Breast epithelium (tissue), 4 donors: Measurements from ENCODE around the gene LRG1. TPM values are rescaled to one million over a fixed set of nuclear protein-coding genes. Genes with fewer than 3 reads are reported as not detected.
A peak's percentile ranks its signal among the peaks of the same experiment; 100 is the strongest.

ENCODE experiments used
- DNase-seq, 2 donors: peaks; one replicate each; pipeline ENCODE4 v3.0.0-alpha.2; 2019; ENCODE audit warnings: low spot score in 2 of 2
- H3K27ac ChIP-seq, 2 donors: fragments of 200-600 bp; sonication (generic) in 1 of 2; one replicate each; pipeline ENCODE4 v1.5.1; 2016 to 2019; ENCODE audit warnings: mild to moderate bottlenecking in 1 of 2
- H3K27me3 ChIP-seq, 2 donors: fragments of 200-600 bp; sonication (generic) in 1 of 2; one replicate each; pipeline versions ENCODE4 v1.5.1 to v1.6.0; 2017 to 2019; ENCODE audit warnings: control low read depth in 1 of 2, mild to moderate bottlenecking in 1 of 2
- H3K36me3 ChIP-seq: fragments of 200-600 bp; one replicate; pipeline ENCODE4 v1.5.1; 2019
- H3K4me1 ChIP-seq, 2 donors: fragments of 200-600 bp; sonication (generic); one replicate each; pipeline ENCODE4 v1.5.1; 2016 to 2019; ENCODE audit warnings: control low read depth in 1 of 2
- H3K4me3 ChIP-seq, 3 donors: fragments of 200-600 bp; sonication (generic); 1 replicate in 2 of 3; 2 replicates in 1 of 3; pipeline ENCODE4 v1.5.1; 2016 to 2019; ENCODE audit warnings: mild to moderate bottlenecking in 3 of 3, moderate library complexity in 2 of 3
- H3K9me3 ChIP-seq, 2 donors: fragments of 200-600 bp; sonication (generic) in 1 of 2; one replicate each; pipeline ENCODE4 v1.5.1; 2016 to 2019; ENCODE audit warnings: control low read depth in 1 of 2
- CTCF ChIP-seq, 3 donors: fragments of 450-650 bp; IDR thresholded peaks; one replicate each; pipeline ENCODE4 v1.5.1; 2016 to 2017; ENCODE audit warnings: antibody characterized with exemption in 3 of 3, mild to moderate bottlenecking in 3 of 3, moderate library complexity in 3 of 3
- POLR2A ChIP-seq: fragments of 450-650 bp; IDR thresholded peaks from one replicate; pipeline ENCODE4 v1.6.1; 2016; ENCODE audit warnings: antibody characterized with exemption, mild to moderate bottlenecking, moderate library complexity
- POLR2AphosphoS5 ChIP-seq, 3 donors: sonication (generic); formaldehyde crosslinking; IDR thresholded peaks; one replicate each; pipeline ENCODE4 v1.6.1; 2017; ENCODE audit warnings: antibody characterized with exemption in 3 of 3
- intact Hi-C: fragments of 100-400 bp; cut with DNase I; formaldehyde crosslinking; loops from one replicate; pipeline ENCODE4 v1.15.1; 2023; ENCODE audit warnings: low total_unique reads
- total RNA-seq, 3 donors: library from RNA; depleted of rRNA; stranded (reverse); fragments of >200 nt; gene quantifications; one replicate each; pipeline ENCODE4 v1.1.0, GENCODE V29; 2016

Gene LRG1
- total RNA-seq, 3 donors from 2014 or later = 0.64 to 14.7 (median 5.7) TPM

GRCh38 chr19:4537953-4538600 is 1.8 kb downstream of the LRG1 start:
- DNase-seq = no peak
- Histone ChIP-seq H3K9me3 (no peaks in the 10 kb centered on the region), H3K27me3 (peaks cover 0 to 4% of the 10 kb centered on the region in 2 donors), H3K27ac (no peak overlapping the region), H3K36me3 (no peaks in the 10 kb centered on the region), H3K4me3 (peak overlapping the region in 1 of 3 donors; percentile 18), H3K4me1 (no peaks in the 10 kb centered on the region)
- TF ChIP-seq POLR2AphosphoS5 (IDR thresholded peaks at IDR 0.05) (no peak), CTCF (IDR thresholded peaks at IDR 0.05) (no peak), POLR2A (no peak)
- intact Hi-C loops = no loop called here

- no peaks in the 10 kb centered on the region for H3K36me3 ChIP-seq
- H3K4me1 ChIP-seq = no peaks in the 10 kb centered on the region
- peak overlapping the region in 1 of 2 donors; percentile 2 for H3K27ac ChIP-seq
- intact Hi-C loops = no loop called here
- no peak overlapping the region for H3K4me3 ChIP-seq
- no peak for DNase-seq
- H3K9me3 ChIP-seq = no peaks in the 10 kb centered on the region
- peaks cover 0 to 4% of the 10 kb centered on the region in 2 donors for H3K27me3 ChIP-seq
- TF ChIP-seq POLR2A (no peak), POLR2AphosphoS5 (IDR thresholded peaks at IDR 0.05) (no peak), CTCF (IDR thresholded peaks at IDR 0.05) (no peak)
These were observed 3.0 kb downstream of the LRG1 start for GRCh38 chr19:4536798-4537197.

GRCh38 chr19:4534836-4535658 is 4.8 kb downstream of the LRG1 start, which contains the start of gene PLIN5:
Gene PLIN5 (minus strand): TSS chr19:4535224. CDS start chr19:4534074, 1,150 bp downstream.
- no peaks in the 10 kb centered on the region for H3K36me3 ChIP-seq
- TF ChIP-seq POLR2AphosphoS5 (IDR thresholded peaks at IDR 0.05) (no peak), POLR2A (no peak), CTCF (IDR thresholded peaks at IDR 0.05) (no peak)
- no peaks in the 10 kb centered on the region for H3K4me1 ChIP-seq
- H3K4me3 ChIP-seq = peak within 1 kb of the TSS in 2 of 3 donors; percentile 42 to 54
- H3K27me3 ChIP-seq = peaks cover 0 to 4% of the 10 kb centered on the region in 2 donors
- intact Hi-C loops = no loop called here
- DNase-seq = peak; percentile 51 to 74
- H3K9me3 ChIP-seq = no peaks in the 10 kb centered on the region
- H3K27ac ChIP-seq = peak within 1 kb of the TSS; percentile 7 to 60

- TF ChIP-seq POLR2AphosphoS5 (IDR thresholded peaks at IDR 0.05) (no peak), POLR2A (no peak), CTCF (IDR thresholded peaks at IDR 0.05) (no peak)
- intact Hi-C loops = no loop called here
- no peak overlapping the region for H3K4me3 ChIP-seq
- no peaks in the 10 kb centered on the region for H3K9me3 ChIP-seq
- H3K36me3 ChIP-seq = no peaks in the 10 kb centered on the region
- H3K27me3 ChIP-seq = peaks cover 0 to 4% of the 10 kb centered on the region in 2 donors
- H3K4me1 ChIP-seq = no peaks in the 10 kb centered on the region
- H3K27ac ChIP-seq = no peak overlapping the region
- DNase-seq = no peak
These were observed 5.9 kb downstream of the LRG1 start for GRCh38 chr19:4533835-4534424.
